ENCODE results near the gene RAD51AP2. TPM values are rescaled to one million over a fixed set of nuclear protein-coding genes. Genes with fewer than 3 reads are reported as not detected.

RAD51AP2 gene
- total and polyA plus RNA-seq, 2 of the 13 experiments (the other 11 are each of a cell fraction or from before 2014, with no cell fraction given): 0.11 to 0.12 TPM

- TF ChIP-seq GLMP (CRISPR knock-in tag; IDR thresholded peaks at IDR 0.05; ENCODE audit: borderline replicate concordance): no peak
- TF ChIP-seq RELA (CRISPR knock-in tag; IDR thresholded peaks at IDR 0.05): 0 out of 2 replicates have a peak, but pooled peaks have one; percentile 42
- TF ChIP-seq FOXM1 (CRISPR knock-in tag; IDR thresholded peaks at IDR 0.05): peak; percentile 77; the same call in 1 of the 2 replicates
- TF ChIP-seq ATAD3A (CRISPR knock-in tag; IDR thresholded peaks at IDR 0.05): no peak; the same call in 1 of the 2 replicates
- TF ChIP-seq ZNF121 (CRISPR knock-in tag; IDR thresholded peaks at IDR 0.05): peak; percentile 84; the same call in 1 of the 2 replicates
- TF ChIP-seq SIX1 (CRISPR knock-in tag; IDR thresholded peaks at IDR 0.05; ENCODE audit: borderline replicate concordance): 0 out of 2 replicates have a peak, but pooled peaks have one; percentile 16
- peak; percentile 94 for TF ChIP-seq ZNF766 (CRISPR knock-in tag; IDR thresholded peaks at IDR 0.05; ENCODE audit: borderline replicate concordance)
- TF ChIP-seq SIX4 (CRISPR knock-in tag; IDR thresholded peaks at IDR 0.05): no peak
- TF ChIP-seq ZNF275 (CRISPR knock-in tag; IDR thresholded peaks at IDR 0.05; ENCODE audit: borderline replicate concordance): peak; percentile 85; the same call in 1 of the 2 replicates
- TF ChIP-seq SSRP1 (CRISPR knock-in tag; IDR thresholded peaks at IDR 0.05): peak; percentile 75; the same call in 1 of the 2 replicates
- no peak for TF ChIP-seq LCORL (IDR thresholded peaks at IDR 0.05)
- peak; percentile 96 for TF ChIP-seq LCORL (CRISPR knock-in tag; IDR thresholded peaks at IDR 0.05)
- TF ChIP-seq ZNF629 (CRISPR knock-in tag; conservative IDR thresholded peaks at IDR 0.05): peak; percentile 73
- TF ChIP-seq PRDM15 (CRISPR knock-in tag; IDR thresholded peaks at IDR 0.05): peak; percentile 100
- no peak for TF ChIP-seq ONECUT2 (CRISPR knock-in tag; IDR thresholded peaks at IDR 0.05)
- no peak for TF ChIP-seq GPBP1L1 (CRISPR knock-in tag; IDR thresholded peaks at IDR 0.05)
- TF ChIP-seq TP53 (CRISPR knock-in tag; conservative IDR thresholded peaks at IDR 0.05): no peak; the same call in 1 of the 2 replicates
- no peak; the same call in 1 of the 2 replicates for TF ChIP-seq SOX13 (IDR thresholded peaks at IDR 0.05)
- TF ChIP-seq SOX13 (CRISPR knock-in tag; conservative IDR thresholded peaks at IDR 0.05 in 1 of 2, IDR thresholded peaks at IDR 0.05 in 1 of 2): peak in 1 of 2 experiments; percentile 75; a peak in 2 of 4 replicates
- TF ChIP-seq ZNF30 (CRISPR knock-in tag; IDR thresholded peaks at IDR 0.05): no peak
- peak; percentile 55; the same call in 1 of the 2 replicates for TF ChIP-seq ZNF335 (CRISPR knock-in tag; IDR thresholded peaks at IDR 0.05)
- TF ChIP-seq PHF5A (CRISPR knock-in tag; IDR thresholded peaks at IDR 0.05; ENCODE audit: low read depth, unreplicated experiment): no peak
Measured at GRCh38 chr2:17538844-17539554, 20.8 kb upstream of the RAD51AP2 start (continued).

Measured in HepG2 (cell line).